IMR-90 (cell line): ENCODE results near the gene RBM34. TPM values are rescaled to one million over a fixed set of nuclear protein-coding genes. Genes with fewer than 3 reads are reported as not detected.

ENCODE experiments used
- ATAC-seq: fragments of 200-7000 bp; cut with Tn5 transposase; 2 replicates; pipeline ENCODE4 v1.9.1; 2020; ENCODE audit warnings: low read depth, mild to moderate bottlenecking, moderate library complexity
- BruUV-seq: library from RNA; stranded (reverse); fragments of 400-500 nt; replicated peaks from 2 replicates; lab custom pipeline; 2021; lab: Mats Ljungman, UMichigan
- CTCF ChIA-PET: fragments of 300-600 bp; formaldehyde crosslinking; extraction: SDS; loops from one replicate; lab custom pipeline; 2021; ENCODE audit warnings: antibody characterized with exemption; lab: Yijun Ruan, JAX
- POLR2A ChIA-PET: fragments of 300-600 bp; sonication (Branson Sonifier 250); formaldehyde crosslinking; loops from one replicate; lab custom pipeline; 2022; ENCODE audit warnings: antibody characterized with exemption; ENCODE audit not compliant: unreplicated experiment; lab: Charles Lee
- DNase-seq: peaks from one replicate; pipeline ENCODE4 v3.0.0; 2013
- H2AFZ ChIP-seq: replicated peaks from 2 replicates; pipeline ENCODE3; 2013; ENCODE audit warnings: low read length, mild to moderate bottlenecking; ENCODE audit not compliant: poor library complexity
- H2AK5ac ChIP-seq: 2 replicates; pipeline ENCODE4 v1.6.1; 2013; ENCODE audit warnings: low read depth, low read length, inconsistent platforms
- H2AK9ac ChIP-seq: replicated peaks from 2 replicates; pipeline ENCODE3; 2013; ENCODE audit warnings: mild to moderate bottlenecking, low read depth, low read length, moderate library complexity; ENCODE audit not compliant: poor library complexity
- H2BK120ac ChIP-seq: 2 replicates; pipeline ENCODE4 v1.6.1; 2013; ENCODE audit warnings: low read depth, low read length, inconsistent platforms
- H2BK15ac ChIP-seq: 3 replicates; pipeline ENCODE4 v1.6.1; 2013; ENCODE audit warnings: low read depth, low read length, inconsistent platforms
- H2BK20ac ChIP-seq: 2 replicates; pipeline ENCODE4 v1.6.1; 2013; ENCODE audit warnings: low read depth, mild to moderate bottlenecking, inconsistent platforms, low read length, moderate library complexity
- H2BK5ac ChIP-seq: 2 replicates; pipeline ENCODE4 v1.6.1; 2013; ENCODE audit warnings: mild to moderate bottlenecking, low read depth, low read length, inconsistent platforms; ENCODE audit not compliant: poor library complexity, severe bottlenecking
- H3K14ac ChIP-seq: replicated peaks from 2 replicates; pipeline ENCODE4 v1.6.1; 2013; ENCODE audit warnings: low read depth, low read length, inconsistent platforms
- H3K18ac ChIP-seq: 2 replicates; pipeline ENCODE4 v1.6.1; 2013; ENCODE audit warnings: low read depth, low read length, control low read depth
- H3K23ac ChIP-seq: 2 replicates; pipeline ENCODE4 v1.6.1; 2013; ENCODE audit warnings: low read depth, low read length, inconsistent platforms
- H3K27ac ChIP-seq: 2 replicates; pipeline ENCODE4 v1.5.1; 2013; ENCODE audit warnings: mild to moderate bottlenecking, control low read depth, low read length; ENCODE audit not compliant: insufficient read depth
- H3K27me3 ChIP-seq: 2 replicates; pipeline ENCODE4 v1.6.1; 2013; ENCODE audit warnings: low read length; ENCODE audit not compliant: control insufficient read depth, insufficient read depth
- H3K36me3 ChIP-seq: 2 replicates; pipeline ENCODE4 v1.6.1; 2013; ENCODE audit warnings: low read length, mixed read lengths; ENCODE audit not compliant: control insufficient read depth, insufficient read depth
- H3K4ac ChIP-seq: 2 replicates; pipeline ENCODE4 v1.6.1; 2013; ENCODE audit warnings: low read depth, low read length, inconsistent platforms
- H3K4me1 ChIP-seq: 2 replicates; pipeline ENCODE4 v1.6.1; 2013; ENCODE audit warnings: low read length, mixed read lengths; ENCODE audit not compliant: control insufficient read depth, insufficient read depth
- H3K4me2 ChIP-seq: 2 replicates; pipeline ENCODE4 v1.6.1; 2013; ENCODE audit warnings: low read depth, mild to moderate bottlenecking, control low read depth, low read length, moderate library complexity
- H3K4me3 ChIP-seq: 2 replicates; pipeline ENCODE4 v1.5.1; 2013; ENCODE audit warnings: low read depth, mild to moderate bottlenecking, control low read depth, low read length, moderate library complexity; ENCODE audit not compliant: insufficient read depth
- H3K56ac ChIP-seq: 2 replicates; pipeline ENCODE4 v1.6.1; 2013; ENCODE audit warnings: low read length, inconsistent platforms; ENCODE audit not compliant: insufficient read depth; ENCODE audit errors: extremely low read depth
- H3K79me1 ChIP-seq, 2 experiments: 2 replicates each; pipeline ENCODE4 v1.6.1; 2013; ENCODE audit warnings: low read length in 2 of 2, inconsistent platforms in 1 of 2, low read depth in 1 of 2
- H3K9ac ChIP-seq: 2 replicates; pipeline ENCODE4 v1.6.1; 2013; ENCODE audit warnings: low read depth, low read length, control low read depth
- H3K9me1 ChIP-seq: 2 replicates; pipeline ENCODE4 v1.6.1; 2013; ENCODE audit warnings: low read length, inconsistent platforms; ENCODE audit not compliant: insufficient read depth
- H3K9me3 ChIP-seq: 2 replicates; pipeline ENCODE4 v1.6.1; 2013; ENCODE audit warnings: low read length; ENCODE audit not compliant: control insufficient read depth, insufficient read depth
- H4K20me1 ChIP-seq: 2 replicates; pipeline ENCODE4 v1.6.1; 2013; ENCODE audit warnings: low read length, inconsistent platforms; ENCODE audit not compliant: insufficient read depth
- H4K5ac ChIP-seq: 2 replicates; pipeline ENCODE4 v1.6.1; 2013; ENCODE audit warnings: mild to moderate bottlenecking, low read depth, low read length, control low read depth
- H4K8ac ChIP-seq, 2 experiments: 2 replicates each; pipeline ENCODE4 v1.6.1; 2013; ENCODE audit warnings: low read depth in 2 of 2, low read length in 2 of 2, control low read depth in 1 of 2, inconsistent platforms in 1 of 2
- H4K91ac ChIP-seq: 2 replicates; pipeline ENCODE4 v1.6.1; 2013; ENCODE audit warnings: low read depth, low read length, inconsistent platforms; ENCODE audit not compliant: insufficient read depth
- BHLHE40 ChIP-seq: fragments of 150-350 bp; IDR thresholded peaks from 2 replicates; pipeline ENCODE4 v1.6.1; 2016; ENCODE audit warnings: mild to moderate bottlenecking, low read depth, low read length
- CEBPB ChIP-seq: IDR thresholded peaks from 2 replicates; pipeline ENCODE4 v1.6.1; 2012; ENCODE audit warnings: low read depth, low read length, improper control_type of control experiment
- CHD1 ChIP-seq: IDR thresholded peaks from 2 replicates; pipeline ENCODE4 v1.6.1; 2012; ENCODE audit warnings: low read depth, low read length, improper control_type of control experiment
- CTCF ChIP-seq: conservative IDR thresholded peaks from 2 replicates; pipeline ENCODE4 v1.5.1; 2012; ENCODE audit warnings: mild to moderate bottlenecking, low read depth, low read length, improper control_type of control experiment
- ELK1 ChIP-seq: fragments of 150-350 bp; IDR thresholded peaks from 2 replicates; pipeline ENCODE4 v1.6.1; 2016; ENCODE audit warnings: low read depth, mild to moderate bottlenecking, low read length, moderate library complexity, borderline replicate concordance
- MAFK ChIP-seq: IDR thresholded peaks from 2 replicates; pipeline ENCODE4 v1.6.1; 2012; ENCODE audit warnings: low read depth, low read length, improper control_type of control experiment
- MXI1 ChIP-seq: IDR thresholded peaks from 2 replicates; pipeline ENCODE4 v1.6.1; 2012; ENCODE audit warnings: low read depth, mild to moderate bottlenecking, low read length, moderate library complexity, borderline replicate concordance
- NFE2L2 ChIP-seq: fragments of 150-350 bp; IDR thresholded peaks from 2 replicates; pipeline ENCODE4 v1.6.1; 2016; ENCODE audit warnings: low read depth, mild to moderate bottlenecking, low read length
- POLR2A ChIP-seq: IDR thresholded peaks from 2 replicates; pipeline ENCODE4 v1.6.1; 2012; ENCODE audit warnings: mild to moderate bottlenecking, low read depth, low read length
- RAD21 ChIP-seq: IDR thresholded peaks from 2 replicates; pipeline ENCODE4 v1.6.1; 2012; ENCODE audit warnings: low read length, improper control_type of control experiment
- RFX5 ChIP-seq: IDR thresholded peaks from 2 replicates; pipeline ENCODE4 v1.8.0; 2012; ENCODE audit warnings: low read depth, mild to moderate bottlenecking, low read length, moderate library complexity
- SMC3 ChIP-seq: fragments of 150-350 bp; IDR thresholded peaks from 2 replicates; pipeline ENCODE4 v1.6.1; 2016; ENCODE audit warnings: low read depth, mild to moderate bottlenecking, antibody characterized with exemption, low read length, moderate library complexity
- USF2 ChIP-seq: fragments of 150-350 bp; IDR thresholded peaks from 2 replicates; pipeline ENCODE4 v1.6.1; 2017; ENCODE audit warnings: mild to moderate bottlenecking, antibody characterized with exemption, low read length, low read depth
- WGBS, 2 experiments: methylation state at CpG; one replicate each; pipeline versions ENCODE4 v1.1.5 to v1.1.7; 2013; ENCODE audit warnings: missing lambda C conversion rate in 2 of 2; ENCODE audit not compliant: insufficient read length in 1 of 2; ENCODE audit errors: extremely low coverage in 2 of 2; 5-methylcytosine and 5-hydroxymethylcytosine counted together
- dilution Hi-C: fragments of 300-500 bp; cut with HindIII; formaldehyde crosslinking; loops from one replicate; pipeline ENCODE4 v1.14.3; 2018; ENCODE audit warnings: low sequenced_read_pairs; ENCODE audit not compliant: unreplicated experiment
- in situ Hi-C: fragments of 300-500 bp; cut with MboI; formaldehyde crosslinking; loops from 3 replicates; pipeline ENCODE4 v1.14.3; 2019; ENCODE audit warnings: low sequenced_read_pairs, inconsistent platforms, mixed read lengths
- intact Hi-C: fragments of 100-400 bp; cut with micrococcal nuclease; formaldehyde crosslinking; loops from 2 replicates; pipeline ENCODE4 v1.10.0; 2022
- polyA plus RNA-seq, 3 experiments: library from polyadenylated mRNA; depleted of rRNA; stranded (reverse); fragments of >200 nt; gene quantifications; 2 replicates each; pipeline ENCODE4 v1.2.3, GENCODE V29; 2012; ENCODE audit warnings: low replicate concordance in 1 of 3
- total RNA-seq: library from RNA; depleted of rRNA; stranded (reverse); fragments of >200 nt; gene quantifications from 2 replicates; pipeline ENCODE4 v1.2.3, GENCODE V29; 2012

The RBM34 gene
- total and polyA plus RNA-seq, 2 of the 4 experiments (the other 2 are of a cell fraction): 28.7 to 34.0 TPM

DNA sequence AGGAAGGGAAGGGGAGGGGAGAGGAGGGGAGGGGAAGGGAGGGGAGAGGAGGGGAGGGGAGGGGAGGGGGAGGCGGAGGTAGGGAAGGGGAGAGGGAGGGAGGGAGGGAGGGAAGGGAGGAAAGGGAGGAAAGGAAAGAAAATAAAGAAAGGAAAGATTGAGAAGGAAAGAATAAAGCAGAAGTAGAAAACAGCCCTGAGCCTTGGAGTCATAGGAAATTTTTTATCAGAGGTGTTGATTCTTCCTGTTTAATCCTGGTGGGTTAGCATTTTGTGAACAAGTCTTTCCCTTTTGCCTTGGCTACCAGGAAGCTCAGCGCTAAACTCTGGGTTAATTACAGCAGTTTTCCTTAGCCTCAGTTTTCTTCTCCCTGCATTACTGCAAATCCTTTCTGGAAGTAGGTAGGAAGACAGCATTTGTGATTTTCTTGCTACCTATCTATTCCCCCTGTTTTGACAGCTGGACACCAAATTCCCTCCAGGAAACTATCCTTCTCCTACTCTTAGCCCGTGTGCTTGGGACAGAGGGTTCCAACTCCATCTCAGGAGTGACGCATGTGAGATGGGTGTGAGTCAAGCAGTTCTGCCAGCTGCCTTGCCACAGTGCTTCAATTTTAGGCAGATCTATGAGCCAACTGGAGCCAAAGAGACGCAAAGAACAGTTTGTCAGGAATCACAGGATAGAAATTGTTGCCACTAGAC, 59.3 kb downstream of the RBM34 start:
- no peak overlapping the region for H2BK120ac ChIP-seq
- no peak overlapping the region for H2AFZ ChIP-seq
- no peak overlapping the region for H4K8ac ChIP-seq
- no peak overlapping the region for H3K4ac ChIP-seq
- H3K56ac ChIP-seq: no peak overlapping the region
- no peak overlapping the region for H3K4me2 ChIP-seq
- H4K20me1 ChIP-seq: no peaks in the 10 kb centered on the region
- no peak overlapping the region for H2BK5ac ChIP-seq
- WGBS, 2 experiments: 70% methylated on average over 2 of the region's 5 CpGs; no CpG with 5 or more reads in 1 of the 2 experiments
- no peak overlapping the region for H3K18ac ChIP-seq
- H3K9me3 ChIP-seq: no peaks in the 10 kb centered on the region
- H3K27me3 ChIP-seq: no peaks in the 10 kb centered on the region
- H3K4me3 ChIP-seq: no peak overlapping the region
- no peak overlapping the region for H3K27ac ChIP-seq
- in situ Hi-C loops (loop anchor here (10.0 to 25.0 kb wide), 2 partner anchors 313 to 964 kb away; no protein-coding TSS in a partner anchor), intact Hi-C loops (no loop called here), dilution Hi-C loops (no loop called here)
- H2AK5ac ChIP-seq: no peak overlapping the region
- peaks cover 4% of the 10 kb centered on the region for H3K4me1 ChIP-seq
- no peak overlapping the region for H4K5ac ChIP-seq
- H2BK20ac ChIP-seq: no peak overlapping the region
- H4K91ac ChIP-seq: no peak overlapping the region
- H2BK15ac ChIP-seq: no peak overlapping the region
- H3K9ac ChIP-seq: no peak overlapping the region
- H3K36me3 ChIP-seq: no peaks in the 10 kb centered on the region
- ChIA-PET CTCF (interaction anchor here (0.6 kb wide), 1 partner anchor 95 kb away, joined by 3 read pairs; no protein-coding TSS in a partner anchor), POLR2A (no interaction called here)
- DNase-seq: no peak
- H3K23ac ChIP-seq: no peak overlapping the region
- TF ChIP-seq POLR2A: no peak
- TF ChIP-seq MAFK: no peak
- no peak for TF ChIP-seq RAD21
- no peak for TF ChIP-seq NFE2L2
- TF ChIP-seq ELK1: no peak
- no peak for TF ChIP-seq RFX5
- no peak for TF ChIP-seq SMC3
- TF ChIP-seq CHD1: no peak
- no peak for TF ChIP-seq CEBPB
- TF ChIP-seq BHLHE40: no peak
- no peak for TF ChIP-seq MXI1
- TF ChIP-seq CTCF: no peak
- no peak for TF ChIP-seq USF2
- BruUV-seq: no TSS peak
- H3K9me1 ChIP-seq: peaks cover 3% of the 10 kb centered on the region
- peaks cover 0 to 12% of the 10 kb centered on the region in 2 experiments; a peak in 1 of 4 replicates for H3K79me1 ChIP-seq
- no peak overlapping the region for H3K14ac ChIP-seq
- H2AK9ac ChIP-seq: no peak overlapping the region
- ATAC-seq: no peak
